ENCODE results near the gene SMIM21.

Gene SMIM21

GRCh38 chr18:75428490-75428889 lies 987 bp upstream of the SMIM21 start:
- no peak for DNase-seq (ENCODE audit: low read depth in 2 of 3, low spot score in 2 of 3)

GRCh38 chr18:75422341-75422910 lies 5.1 kb downstream of the SMIM21 start:
- DNase-seq (ENCODE audit: low read depth in 2 of 3, low spot score in 2 of 3): no peak

GRCh38 chr18:75421656-75422055 lies 5.8 kb downstream of the SMIM21 start:
- no peak for DNase-seq (ENCODE audit: low read depth in 2 of 3, low spot score in 2 of 3)

GRCh38 chr18:75418293-75419005 lies 9.1 kb downstream of the SMIM21 start:
- DNase-seq (ENCODE audit: low read depth in 2 of 3, low spot score in 2 of 3): no peak

GRCh38 chr18:75410611-75411010 lies 16.9 kb downstream of the SMIM21 start:
- DNase-seq (ENCODE audit: low read depth in 2 of 3, low spot score in 2 of 3): no peak

GRCh38 chr18:75409806-75410205 lies 17.7 kb downstream of the SMIM21 start:
- no peak for DNase-seq (ENCODE audit: low read depth in 2 of 3, low spot score in 2 of 3)

- peak; percentile 2 to 27 (median 6) for DNase-seq (ENCODE audit: low read depth in 2 of 3, low spot score in 2 of 3)
These were observed 18.7 kb downstream of the SMIM21 start for GRCh38 chr18:75408554-75409506.

GRCh38 chr18:75407468-75408437 lies 19.8 kb downstream of the SMIM21 start:
- DNase-seq (ENCODE audit: low read depth in 2 of 3, low spot score in 2 of 3): no peak

- no peak for DNase-seq (ENCODE audit: low read depth in 2 of 3, low spot score in 2 of 3)
These were observed 20.7 kb downstream of the SMIM21 start for GRCh38 chr18:75406491-75407445.

GRCh38 chr18:75405351-75405750 lies 22.2 kb downstream of the SMIM21 start:
- DNase-seq (ENCODE audit: low read depth in 2 of 3, low spot score in 2 of 3): no peak

- DNase-seq (ENCODE audit: low read depth in 2 of 3, low spot score in 2 of 3): no peak
These were observed 27.1 kb downstream of the SMIM21 start for GRCh38 chr18:75400366-75400765.

- no peak for DNase-seq (ENCODE audit: low read depth in 2 of 3, low spot score in 2 of 3)
These were observed 32.4 kb downstream of the SMIM21 start for GRCh38 chr18:75395137-75395536.

GRCh38 chr18:75393721-75394120 lies 33.8 kb downstream of the SMIM21 start:
- DNase-seq (ENCODE audit: low read depth in 2 of 3, low spot score in 2 of 3): no peak

GRCh38 chr18:75392226-75392578 lies 35.3 kb downstream of the SMIM21 start:
- DNase-seq (ENCODE audit: low read depth in 2 of 3, low spot score in 2 of 3): no peak

- DNase-seq (ENCODE audit: low read depth in 2 of 3, low spot score in 2 of 3): no peak
These were observed 36.0 kb downstream of the SMIM21 start for GRCh38 chr18:75391279-75392225.

GRCh38 chr18:75390854-75391253 lies 36.6 kb downstream of the SMIM21 start:
- DNase-seq (ENCODE audit: low read depth in 2 of 3, low spot score in 2 of 3): no peak

GRCh38 chr18:75384144-75384543 lies 43.4 kb downstream of the SMIM21 start:
- no peak for DNase-seq (ENCODE audit: low read depth in 2 of 3, low spot score in 2 of 3)
